Esophagus squamous epithelium (tissue), 4 donors: Measurements from ENCODE around the gene TBCK.

Experiments used
- CTCF ChIP-seq, 6 experiments: fragments of 450-650 bp in 4 of 6; fragments of 200-600 bp in 2 of 6; sonication (generic) in 2 of 6; IDR thresholded peaks; one replicate each; pipeline ENCODE4 v1.5.1; 2016 to 2019; ENCODE audit warnings: antibody characterized with exemption in 6 of 6, mild to moderate bottlenecking in 4 of 6, moderate library complexity in 4 of 6
- POLR2A ChIP-seq, 4 donors: fragments of 450-650 bp; IDR thresholded peaks; one replicate each; pipeline ENCODE4 v1.6.1; 2017; ENCODE audit warnings: antibody characterized with exemption in 4 of 4, mild to moderate bottlenecking in 4 of 4, moderate library complexity in 3 of 4

- no peak for TF ChIP-seq POLR2A (IDR thresholded peaks at IDR 0.05)
- TF ChIP-seq CTCF (IDR thresholded peaks at IDR 0.05) = no peak
These were observed 17.2 kb upstream of the TBCK start for GRCh38 chr4:106333186-106333585.
